UCSD-AML1 (cell line): ENCODE results near the gene ZNF407.
"Not testable (repeated sequence)": the region's sequence is repeated elsewhere in the genome, so short reads cannot be mapped to it uniquely, and the experiment has no call there.

Experiments used
- DNase-seq: peaks from one replicate; lab custom pipeline; 2025; ENCODE audit not compliant: unreplicated experiment; lab: John Stamatoyannopoulos, UW

ZNF407 gene

DNA sequence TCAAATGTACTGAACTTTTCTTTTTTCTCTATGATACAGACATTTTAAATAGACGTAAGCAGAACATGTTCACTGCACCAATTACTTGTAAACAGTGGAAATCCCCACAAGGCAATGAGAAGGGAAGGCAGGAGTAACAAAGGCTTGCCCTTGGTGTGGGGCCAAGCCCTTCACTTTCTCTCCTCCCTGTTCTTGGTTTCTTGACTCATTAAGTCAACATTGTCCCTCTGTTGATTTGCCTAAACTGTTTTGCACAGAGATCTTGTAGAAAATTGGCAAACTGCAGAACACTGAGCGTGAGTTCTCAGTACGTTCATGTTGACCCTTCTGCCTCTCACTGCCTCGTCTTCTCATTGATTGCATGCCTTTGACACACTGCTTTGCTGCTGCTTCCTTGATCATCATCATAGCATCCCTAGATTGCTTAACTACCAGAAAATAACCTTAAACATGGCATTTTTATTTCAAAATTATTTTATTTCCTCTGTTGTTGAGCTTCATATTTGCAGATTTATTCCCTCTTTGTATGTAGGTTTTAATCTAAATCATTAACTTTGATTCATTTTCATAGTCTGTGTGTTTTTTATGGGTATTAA is 353.6 kb downstream of the ZNF407 start:
- DNase-seq: no peak

DNA sequence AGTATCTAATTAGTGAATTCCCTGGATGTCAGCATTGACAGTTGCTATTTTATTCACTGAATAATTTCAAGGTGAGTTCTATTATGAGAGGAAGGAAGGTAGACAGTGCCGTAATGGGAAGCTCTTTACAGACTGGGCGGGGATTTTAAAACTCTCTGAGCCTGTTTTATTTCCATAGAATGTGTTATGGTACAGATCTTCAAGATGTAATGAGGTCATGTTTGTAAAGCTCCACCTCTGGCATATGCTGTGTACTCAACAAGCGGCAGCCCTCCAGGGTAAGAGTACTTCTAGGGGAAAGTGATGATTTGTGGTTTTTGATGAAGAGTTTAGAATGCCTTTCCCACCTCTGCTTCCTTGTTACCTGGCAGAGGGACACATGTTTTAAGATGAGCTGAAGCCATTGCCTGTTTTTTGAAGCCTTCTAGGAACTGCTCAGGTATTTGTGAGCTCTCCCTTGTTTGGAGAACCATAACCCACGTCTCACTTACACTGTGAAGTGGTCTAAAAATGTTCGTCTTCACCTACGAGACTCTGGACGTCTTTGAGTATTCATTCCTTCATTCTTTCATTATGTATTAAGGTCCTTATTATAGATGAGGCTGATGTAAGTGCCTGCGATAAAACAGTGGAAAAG is 360.0 kb downstream of the ZNF407 start:
- DNase-seq: no peak

- DNase-seq: no peak
Observed at GRCh38 chr18:74959216-74959615, 361.5 kb downstream of the ZNF407 start.

- DNase-seq: no peak
Observed at GRCh38 chr18:74961596-74961995, 363.9 kb downstream of the ZNF407 start.

- DNase-seq: no peak
Observed at GRCh38 chr18:74963820-74964446, 366.3 kb downstream of the ZNF407 start.

DNA sequence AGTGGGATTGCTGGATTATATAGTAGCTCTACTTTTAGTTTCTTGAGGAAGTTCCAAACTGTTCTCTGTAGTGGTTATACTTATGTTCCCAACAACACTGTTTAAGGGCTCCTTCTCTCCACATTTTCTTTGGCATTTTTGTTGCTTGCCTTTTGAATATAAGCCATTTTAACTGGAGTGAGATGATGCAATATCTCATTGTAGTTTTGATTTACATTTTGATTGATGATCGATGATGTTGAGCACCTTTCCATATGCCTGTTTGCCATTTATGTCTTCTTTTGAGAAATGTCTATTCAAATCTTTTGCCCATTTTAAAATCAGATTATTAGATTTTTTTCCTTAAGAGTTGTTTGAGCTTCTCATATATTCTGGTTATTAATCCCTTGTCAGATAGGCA is 368.0 kb downstream of the ZNF407 start:
- no peak for DNase-seq

DNA sequence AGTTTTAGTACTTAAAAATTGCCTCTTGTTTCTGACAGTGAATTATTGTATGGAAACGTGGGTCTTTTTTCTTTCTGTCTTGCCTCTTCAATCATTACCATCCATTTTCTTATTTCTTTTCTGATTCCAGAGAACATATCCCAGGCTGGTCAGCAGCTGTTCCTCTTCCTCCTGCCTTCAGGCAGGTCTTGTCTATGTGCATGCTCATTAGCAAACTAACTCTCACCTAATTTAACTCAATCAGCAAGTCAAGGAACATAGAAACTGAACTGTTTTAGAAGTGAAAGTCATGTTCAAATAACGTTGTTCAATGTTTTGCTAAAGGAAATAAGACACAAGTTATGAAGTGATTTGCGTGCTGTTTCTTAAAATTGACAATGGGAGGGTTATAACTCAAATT is 369.8 kb downstream of the ZNF407 start:
- no peak for DNase-seq

- DNase-seq: no peak
Observed at GRCh38 chr18:74967979-74968378, 370.3 kb downstream of the ZNF407 start.

DNA sequence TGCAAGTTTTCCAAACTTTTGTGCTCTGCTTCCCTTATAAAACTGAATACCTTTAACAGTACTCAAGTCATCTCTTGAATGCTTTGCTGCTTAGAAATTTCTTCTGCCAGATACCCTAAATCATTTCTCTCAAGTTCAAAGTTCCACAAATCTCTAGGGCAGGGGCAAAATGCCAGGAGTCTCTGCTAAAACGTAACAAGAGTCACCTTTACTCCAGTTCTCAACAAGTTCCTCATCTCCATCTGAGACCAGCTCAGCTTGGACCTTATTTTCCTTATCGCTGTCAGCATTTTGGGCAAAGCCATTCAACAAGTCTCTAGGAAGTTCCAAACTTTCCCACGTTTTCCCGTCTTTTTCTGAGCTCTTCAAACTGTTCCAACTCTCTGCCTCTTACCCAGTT is 373.7 kb downstream of the ZNF407 start:
- DNase-seq: not testable (repeated sequence)

DNA sequence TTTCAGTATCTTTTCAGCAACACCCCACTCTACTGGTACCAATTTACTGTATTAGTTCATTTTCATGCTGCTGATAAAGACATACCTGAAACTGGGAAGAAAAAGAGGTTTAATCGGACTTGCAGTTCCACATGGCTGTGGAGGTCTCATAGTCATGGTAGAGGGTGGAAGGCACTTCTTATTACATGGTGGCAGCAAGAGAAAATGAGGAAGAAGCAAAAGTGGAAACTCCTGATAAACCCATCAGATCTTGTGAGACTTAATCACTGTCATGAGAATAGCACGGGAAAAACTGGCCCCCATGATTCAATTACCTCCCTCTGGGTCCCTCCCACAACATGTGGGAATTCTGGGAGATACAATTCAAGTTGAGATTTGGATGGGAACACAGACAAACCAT is 374.1 kb downstream of the ZNF407 start:
- not testable (repeated sequence) for DNase-seq

- DNase-seq: no peak
Observed at GRCh38 chr18:74972354-74972753, 374.7 kb downstream of the ZNF407 start.

- DNase-seq: no peak
Observed at GRCh38 chr18:74975001-74975400, 377.3 kb downstream of the ZNF407 start.

DNA sequence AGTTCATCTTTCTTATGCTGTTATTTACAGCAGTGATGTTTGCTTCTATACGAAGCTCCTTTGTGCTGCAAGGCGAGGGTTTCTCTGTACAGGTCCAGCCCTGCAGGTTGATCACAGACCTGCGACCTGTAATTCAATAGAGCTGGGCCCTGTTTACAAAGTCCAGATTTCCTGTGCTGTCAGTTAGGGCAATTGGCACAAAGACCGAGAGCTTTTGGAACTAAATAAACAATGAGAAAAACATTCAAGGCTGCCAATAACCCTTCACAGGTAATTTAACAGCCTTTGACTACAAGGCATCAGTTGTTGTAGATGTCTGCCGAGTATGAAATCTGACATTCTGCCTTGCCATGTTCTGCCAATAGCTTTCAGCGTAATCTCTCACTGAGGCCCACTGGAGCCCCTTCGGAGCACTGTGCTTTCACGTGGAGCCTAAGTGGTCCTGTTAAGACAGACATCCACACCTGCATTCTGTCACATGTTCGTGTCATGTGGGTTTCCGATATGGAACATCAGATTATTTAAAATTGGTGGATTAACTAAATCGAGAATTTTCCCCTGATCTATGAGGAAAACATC is 378.8 kb downstream of the ZNF407 start:
- DNase-seq: no peak

DNA sequence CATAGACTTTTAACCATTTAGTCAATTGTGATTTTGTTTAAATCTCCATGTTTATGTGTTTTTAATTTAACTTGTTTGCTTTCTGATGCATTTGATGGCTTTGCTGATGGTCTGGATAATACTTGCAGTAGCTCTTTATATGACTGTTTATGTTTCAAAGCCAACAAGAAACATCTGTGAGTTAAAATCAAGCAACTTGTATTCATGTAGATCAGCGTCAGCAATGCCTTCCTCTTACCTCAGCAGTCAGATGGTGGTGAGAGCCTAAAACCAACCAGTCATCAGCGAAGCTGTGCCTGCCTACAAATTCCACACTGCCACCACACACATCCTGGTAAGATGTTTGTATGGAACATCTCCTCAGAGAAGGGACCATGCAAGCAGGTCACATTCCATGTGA is 379.4 kb downstream of the ZNF407 start:
- DNase-seq: no peak

DNA sequence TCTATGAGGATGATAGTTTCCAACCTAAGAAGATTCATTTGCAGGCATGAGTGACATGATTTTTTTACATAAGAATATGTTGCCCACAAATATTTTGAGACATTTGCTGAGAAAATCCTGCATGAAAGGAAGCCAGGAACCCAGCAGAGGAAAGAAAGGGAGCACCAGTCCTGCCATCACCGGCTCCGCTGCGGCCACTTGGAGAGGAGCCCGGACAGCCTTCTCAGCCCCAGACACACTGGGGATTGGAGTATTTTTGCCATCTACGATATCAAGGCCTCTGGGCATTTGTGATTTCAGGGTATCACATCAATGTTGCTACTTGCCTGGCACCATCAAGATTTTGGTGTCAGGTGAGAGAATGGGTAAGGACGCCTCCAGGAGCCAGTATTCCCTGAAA is 383.0 kb downstream of the ZNF407 start:
- no peak for DNase-seq

DNA sequence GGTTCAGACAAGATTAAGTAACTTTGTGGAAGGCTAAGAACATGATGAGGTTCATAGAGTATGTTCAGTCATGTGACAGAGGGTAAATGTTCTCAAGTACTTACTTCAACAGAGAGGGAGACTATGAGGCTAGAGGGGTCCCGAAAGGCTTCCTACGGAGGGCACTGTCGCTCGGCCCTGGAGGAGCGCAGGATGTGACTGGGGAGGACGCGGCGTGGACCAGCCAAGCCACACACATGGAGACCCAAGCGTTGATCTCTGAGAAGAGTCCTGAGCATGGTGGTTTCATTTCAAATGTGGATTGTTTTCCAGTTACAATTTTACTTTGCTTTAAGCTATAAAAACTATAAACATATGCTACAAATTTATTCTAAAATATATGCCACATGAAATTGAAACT is 383.8 kb downstream of the ZNF407 start:
- DNase-seq: no peak

DNA sequence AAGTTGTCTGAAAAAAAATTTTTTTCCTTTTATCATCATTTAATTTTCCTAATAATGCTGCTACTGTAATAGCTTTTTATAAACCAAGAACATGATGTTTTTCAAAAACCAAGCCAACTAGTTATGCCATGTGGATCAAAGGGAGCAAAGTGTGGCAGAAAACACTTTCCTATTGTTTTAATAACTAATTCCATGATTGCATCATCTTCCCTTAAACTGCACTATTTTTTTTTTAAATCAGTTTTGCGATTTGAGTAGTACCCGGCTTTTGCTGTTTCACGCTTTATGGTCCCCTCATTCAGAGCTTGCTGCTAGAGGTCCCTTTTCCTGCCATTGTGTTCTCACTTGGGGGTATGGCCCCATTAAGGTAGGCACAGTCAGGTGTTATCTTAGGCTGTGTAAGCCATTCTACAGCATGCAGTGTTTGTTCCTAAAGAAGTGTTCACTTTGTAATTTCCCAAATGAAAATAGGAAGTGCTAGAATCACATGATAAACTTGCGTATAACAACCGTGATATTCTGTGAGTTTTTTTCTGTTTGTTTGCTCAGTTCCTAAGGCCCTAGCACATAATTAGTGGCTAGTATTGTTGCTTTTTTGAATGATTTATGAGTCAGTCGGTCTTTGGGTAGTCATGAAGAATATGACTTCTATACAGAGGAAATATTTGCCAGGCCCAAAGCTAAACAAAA is 385.4 kb downstream of the ZNF407 start:
- no peak for DNase-seq

DNA sequence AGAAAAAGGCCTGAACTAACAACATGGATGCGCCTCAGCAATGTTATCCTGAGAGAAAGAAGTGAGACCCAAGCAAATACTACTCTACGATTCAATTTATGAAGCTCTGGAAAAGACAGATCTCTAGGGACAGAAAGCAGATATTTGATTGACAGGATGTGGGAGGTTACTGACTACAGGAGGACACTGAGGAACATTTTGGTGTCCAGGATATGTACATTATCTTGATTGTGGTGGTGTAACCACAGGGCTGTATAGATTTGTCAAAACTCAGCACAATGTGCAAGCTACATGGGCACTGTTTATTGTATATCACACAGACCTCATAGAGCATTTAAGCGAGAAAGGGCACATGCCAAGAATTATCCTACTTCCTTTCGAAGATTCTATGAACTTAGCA is 391.5 kb downstream of the ZNF407 start:
- DNase-seq: no peak

- DNase-seq: peak; percentile 17
Observed at GRCh38 chr18:74990563-74991081, 393.0 kb downstream of the ZNF407 start.

DNA sequence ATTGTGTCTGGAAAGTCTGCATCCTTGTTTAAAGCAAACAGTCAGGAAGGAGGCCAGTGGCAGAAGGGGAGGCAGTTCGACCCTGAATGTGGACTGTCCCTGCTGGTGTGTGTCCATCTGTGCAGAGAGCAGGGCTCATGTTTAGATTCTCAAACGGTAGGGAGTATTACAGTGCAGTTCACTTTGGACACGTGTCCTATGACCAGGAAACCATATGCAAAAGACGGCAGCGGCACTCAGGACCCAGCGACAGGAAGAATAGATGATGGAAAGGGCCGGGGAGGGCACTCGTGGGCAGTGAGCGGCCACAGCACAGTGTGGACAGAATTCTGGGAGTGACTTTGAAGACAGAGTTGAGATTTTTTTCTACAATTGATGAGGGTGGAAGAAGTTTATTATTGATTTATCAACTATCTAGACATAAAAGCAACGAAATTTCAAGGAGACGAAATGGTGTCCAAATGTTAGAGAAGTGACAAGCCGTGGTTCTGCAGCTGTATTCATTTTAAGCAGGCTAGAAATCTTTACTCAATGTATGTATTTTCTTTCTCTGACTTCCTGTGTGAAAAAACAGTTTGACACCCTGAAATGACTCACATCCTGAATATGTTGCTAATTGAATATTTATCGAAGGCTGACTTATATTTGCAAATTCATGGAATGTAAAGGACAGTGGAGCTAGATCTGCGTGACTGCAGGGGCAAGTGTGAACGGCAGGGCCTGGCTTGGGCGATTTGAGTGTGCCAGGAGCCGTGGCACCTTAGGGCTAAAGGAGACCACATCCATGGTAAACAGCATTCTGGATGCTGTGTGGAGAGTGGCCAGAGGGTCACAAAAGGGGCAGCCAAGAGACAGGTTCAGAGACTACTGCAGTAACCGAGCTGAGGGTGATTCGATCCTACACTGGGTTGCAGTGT is 397.1 kb downstream of the ZNF407 start:
- DNase-seq: peak; percentile 50

GRCh38 chr18:74995419-74995736 is 397.7 kb downstream of the ZNF407 start:
- DNase-seq: no peak
